ENCODE data around the gene LOXL1. TPM values are rescaled to one million over a fixed set of nuclear protein-coding genes. Genes with fewer than 3 reads are reported as not detected.

LOXL1 gene
- total RNA-seq, 2 donors from 2014 or later, result 8.6 to 14.5 TPM

DNA sequence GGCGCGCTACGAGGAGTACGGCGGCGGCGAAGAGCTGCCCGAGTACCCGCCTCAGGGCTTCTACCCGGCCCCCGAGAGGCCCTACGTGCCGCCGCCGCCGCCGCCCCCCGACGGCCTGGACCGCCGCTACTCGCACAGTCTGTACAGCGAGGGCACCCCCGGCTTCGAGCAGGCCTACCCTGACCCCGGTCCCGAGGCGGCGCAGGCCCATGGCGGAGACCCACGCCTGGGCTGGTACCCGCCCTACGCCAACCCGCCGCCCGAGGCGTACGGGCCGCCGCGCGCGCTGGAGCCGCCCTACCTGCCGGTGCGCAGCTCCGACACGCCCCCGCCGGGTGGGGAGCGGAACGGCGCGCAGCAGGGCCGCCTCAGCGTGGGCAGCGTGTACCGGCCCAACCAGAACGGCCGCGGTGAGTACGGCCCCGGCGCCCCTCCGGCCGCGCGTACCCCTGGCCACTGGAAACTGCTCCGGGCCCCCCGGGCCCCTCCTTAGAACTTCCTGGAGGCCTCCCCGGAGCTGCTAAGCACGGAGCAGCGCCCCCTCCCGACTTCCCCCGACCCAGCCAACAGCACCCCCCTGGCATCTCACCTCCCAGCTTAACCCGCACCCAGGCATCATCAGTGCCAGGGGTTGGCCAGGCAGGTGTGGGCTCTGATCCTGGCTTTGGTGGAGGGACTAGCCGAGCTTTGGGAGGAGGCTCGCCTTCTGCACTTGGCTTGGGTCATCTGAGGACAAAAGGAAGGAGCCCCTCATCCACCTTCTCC, 1.4 kb downstream of the LOXL1 start:
- Histone ChIP-seq H3K4me1 (peaks cover 55% of the 10 kb centered on the region), H3K9me3 (no peaks in the 10 kb centered on the region), H3K27me3 (no peaks in the 10 kb centered on the region), H3K27ac (peak overlapping the region; percentile 66 to 89 (median 84)), H3K4me3 (peak overlapping the region; percentile 37 to 80), H3K36me3 (replicated peaks in 1 of 2; ENCODE audit: insufficient read depth in 1 of 2, low read depth in 2 of 2) (no peaks in the 10 kb centered on the region)
- 0% methylated on average over 5 to 71 of the region's 78 CpGs for WGBS, 2 donors
- TF ChIP-seq, protein P1, sequence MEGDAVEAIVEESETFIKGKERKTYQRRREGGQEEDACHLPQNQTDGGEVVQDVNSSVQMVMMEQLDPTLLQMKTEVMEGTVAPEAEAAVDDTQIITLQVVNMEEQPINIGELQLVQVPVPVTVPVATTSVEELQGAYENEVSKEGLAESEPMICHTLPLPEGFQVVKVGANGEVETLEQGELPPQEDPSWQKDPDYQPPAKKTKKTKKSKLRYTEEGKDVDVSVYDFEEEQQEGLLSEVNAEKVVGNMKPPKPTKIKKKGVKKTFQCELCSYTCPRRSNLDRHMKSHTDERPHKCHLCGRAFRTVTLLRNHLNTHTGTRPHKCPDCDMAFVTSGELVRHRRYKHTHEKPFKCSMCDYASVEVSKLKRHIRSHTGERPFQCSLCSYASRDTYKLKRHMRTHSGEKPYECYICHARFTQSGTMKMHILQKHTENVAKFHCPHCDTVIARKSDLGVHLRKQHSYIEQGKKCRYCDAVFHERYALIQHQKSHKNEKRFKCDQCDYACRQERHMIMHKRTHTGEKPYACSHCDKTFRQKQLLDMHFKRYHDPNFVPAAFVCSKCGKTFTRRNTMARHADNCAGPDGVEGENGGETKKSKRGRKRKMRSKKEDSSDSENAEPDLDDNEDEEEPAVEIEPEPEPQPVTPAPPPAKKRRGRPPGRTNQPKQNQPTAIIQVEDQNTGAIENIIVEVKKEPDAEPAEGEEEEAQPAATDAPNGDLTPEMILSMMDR (IDR thresholded peaks at IDR 0.05), result peak; percentile 33 to 55 (median 42)
- TF ChIP-seq POLR2A (IDR thresholded peaks at IDR 0.05), result peak; percentile 50 to 58 (median 55)
- ATAC-seq (peak; percentile 74), DNase-seq (peak; percentile 71 to 80 (median 74))
- intact Hi-C loops (cut with DNase I), result no loop called here

- peak overlapping the region in 3 of 4 donors; percentile 80 to 89 (median 88) for H3K27ac ChIP-seq
- H3K4me1 ChIP-seq, result peaks cover 50% of the 10 kb centered on the region
- no peaks in the 10 kb centered on the region for H3K27me3 ChIP-seq
- TF ChIP-seq POLR2A (IDR thresholded peaks at IDR 0.05), result no peak
- TF ChIP-seq, protein P1 (IDR thresholded peaks at IDR 0.05), result no peak
- H3K36me3 ChIP-seq (replicated peaks in 1 of 2; ENCODE audit: insufficient read depth in 1 of 2, low read depth in 2 of 2), result no peaks in the 10 kb centered on the region
- WGBS, 2 donors, result 32 to 57% methylated on average over 3 of the region's 3 CpGs
- DNase-seq, result no peak
- intact Hi-C loops (cut with DNase I), result no loop called here
- no peak overlapping the region for H3K4me3 ChIP-seq
- no peak for ATAC-seq
- no peaks in the 10 kb centered on the region for H3K9me3 ChIP-seq
Measured at GRCh38 chr15:73928241-73928579, 1.9 kb downstream of the LOXL1 start.

GRCh38 chr15:73928971-73929627, 2.8 kb downstream of the LOXL1 start:
- Histone ChIP-seq H3K27ac (no peak overlapping the region), H3K4me3 (no peak overlapping the region)

DNA sequence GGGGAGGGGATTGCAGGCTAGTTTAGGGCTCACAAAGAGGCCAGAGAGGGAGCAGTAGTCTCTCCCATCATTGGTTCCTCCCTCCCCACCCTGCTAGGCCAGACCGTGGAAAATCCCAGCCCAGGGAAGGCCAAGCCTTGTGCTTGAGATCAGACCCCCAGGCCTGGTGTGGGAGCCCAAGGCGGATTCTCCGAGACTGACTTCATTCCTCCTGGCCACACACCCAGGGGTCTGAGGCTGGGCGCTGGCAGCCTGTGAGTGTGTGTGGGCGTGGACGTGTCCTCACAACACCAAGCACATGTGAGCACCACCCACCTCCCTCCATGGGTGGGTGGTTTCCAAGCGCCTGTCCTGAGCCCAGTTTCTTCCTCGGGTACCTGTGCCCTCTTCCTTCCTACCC, 4.1 kb downstream of the LOXL1 start:
- Histone ChIP-seq H3K27me3 (no peaks in the 10 kb centered on the region), H3K27ac (no peak overlapping the region), H3K9me3 (no peaks in the 10 kb centered on the region), H3K4me1 (peaks cover 53% of the 10 kb centered on the region), H3K36me3 (replicated peaks in 1 of 2; ENCODE audit: insufficient read depth in 1 of 2, low read depth in 2 of 2) (no peaks in the 10 kb centered on the region), H3K4me3 (no peak overlapping the region)
- DNase-seq (peak in 1 of 4 donors; percentile 33), ATAC-seq (no peak)
- WGBS, 2 donors, result 74 to 93% methylated on average over 6 to 7 of the region's 8 CpGs
- intact Hi-C loops (cut with DNase I), result no loop called here
- TF ChIP-seq, protein P1 (IDR thresholded peaks at IDR 0.05), result no peak
- TF ChIP-seq POLR2A (IDR thresholded peaks at IDR 0.05), result no peak

More at GRCh38 chr15:73928971-73929627, 2.8 kb downstream of the LOXL1 start:
- 60 to 78% methylated on average over 5 of the region's 5 CpGs for WGBS, 2 donors
- no peaks in the 10 kb centered on the region for H3K27me3 ChIP-seq
- no peaks in the 10 kb centered on the region for H3K36me3 ChIP-seq (replicated peaks in 1 of 2; ENCODE audit: insufficient read depth in 1 of 2, low read depth in 2 of 2)
- no peaks in the 10 kb centered on the region for H3K9me3 ChIP-seq
- ATAC-seq (no peak), DNase-seq (no peak)
- intact Hi-C loops (cut with DNase I), result no loop called here
- TF ChIP-seq, protein P1 (IDR thresholded peaks at IDR 0.05), result no peak
- no peak for TF ChIP-seq POLR2A (IDR thresholded peaks at IDR 0.05)
- peaks cover 47% of the 10 kb centered on the region for H3K4me1 ChIP-seq

Measured in body of pancreas (tissue), 4 donors.